C1 segment of cervical spinal cord (tissue), 14 donors: ENCODE data around the gene PDE4D.

Experiments used
- DNase-seq, 14 donors: peaks; one replicate each; lab custom pipeline; 2025; lab: John Stamatoyannopoulos, UW

The PDE4D gene

DNA sequence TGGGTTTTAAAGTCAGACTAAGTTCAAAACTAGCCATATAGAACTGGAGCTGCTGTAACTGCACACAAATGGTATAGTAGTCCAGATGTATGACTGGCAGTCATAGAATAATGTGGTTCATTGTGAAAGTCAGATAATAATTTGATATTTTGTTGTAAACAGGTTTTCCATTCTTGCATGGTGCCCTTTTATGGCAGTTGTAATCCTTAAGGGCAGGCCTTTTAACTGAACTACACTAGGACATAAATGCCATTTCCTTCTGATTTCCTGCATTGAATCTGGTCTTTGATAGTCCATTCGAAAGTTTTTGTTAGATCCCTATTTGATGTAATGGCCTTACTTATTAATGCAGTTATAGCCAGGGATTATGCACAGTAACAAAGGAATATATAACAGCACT, 632.6 kb downstream of the PDE4D start:
- no peak for DNase-seq

GRCh38 chr5:59260200-59260599, 633.3 kb downstream of the PDE4D start:
- no peak for DNase-seq

GRCh38 chr5:59259237-59259636, 634.3 kb downstream of the PDE4D start:
- DNase-seq, result no peak

DNA sequence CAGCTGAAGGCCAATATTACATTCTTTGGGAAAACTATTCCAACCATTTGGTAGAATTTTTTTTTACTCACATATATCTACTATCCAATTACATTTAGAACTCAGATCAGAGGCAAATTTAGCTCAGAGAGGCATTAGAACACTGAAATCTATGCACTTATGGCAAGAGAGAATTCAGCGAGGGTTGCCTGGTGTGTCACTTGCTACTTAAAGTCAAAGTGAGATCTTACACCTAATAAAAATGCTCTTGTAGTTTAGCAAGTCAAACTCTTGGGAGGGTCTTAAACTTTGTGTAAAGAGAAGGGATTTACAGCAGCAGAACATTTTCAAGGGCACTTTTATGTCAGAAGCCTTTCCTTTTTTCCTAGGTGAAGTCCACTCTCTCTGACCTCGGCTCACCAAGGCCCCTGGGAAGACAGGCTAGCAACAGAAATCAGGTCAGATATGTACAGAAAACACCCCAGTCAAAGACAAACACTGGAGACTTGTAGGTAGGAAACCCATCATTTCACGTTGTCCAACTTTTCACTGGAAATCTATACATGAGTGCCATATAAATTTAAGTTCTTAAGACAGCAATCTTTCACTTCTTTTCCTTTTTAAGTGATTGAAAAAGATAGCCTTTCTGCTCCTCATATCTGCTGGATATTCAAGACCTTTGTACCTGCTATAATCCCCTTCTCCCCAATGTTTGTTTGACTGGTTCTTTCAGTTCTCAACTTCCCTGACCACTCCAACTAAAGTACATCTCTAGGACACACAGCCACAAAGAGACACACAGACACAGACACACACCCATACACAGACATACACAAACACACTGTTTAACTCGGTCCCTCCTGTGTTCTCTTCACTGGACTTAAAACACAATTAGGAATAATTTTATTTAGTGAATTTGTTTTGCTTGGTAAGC, 635.8 kb downstream of the PDE4D start:
- DNase-seq, result no peak

- DNase-seq, result no peak
These were observed 637.2 kb downstream of the PDE4D start for GRCh38 chr5:59256331-59256730.

DNA sequence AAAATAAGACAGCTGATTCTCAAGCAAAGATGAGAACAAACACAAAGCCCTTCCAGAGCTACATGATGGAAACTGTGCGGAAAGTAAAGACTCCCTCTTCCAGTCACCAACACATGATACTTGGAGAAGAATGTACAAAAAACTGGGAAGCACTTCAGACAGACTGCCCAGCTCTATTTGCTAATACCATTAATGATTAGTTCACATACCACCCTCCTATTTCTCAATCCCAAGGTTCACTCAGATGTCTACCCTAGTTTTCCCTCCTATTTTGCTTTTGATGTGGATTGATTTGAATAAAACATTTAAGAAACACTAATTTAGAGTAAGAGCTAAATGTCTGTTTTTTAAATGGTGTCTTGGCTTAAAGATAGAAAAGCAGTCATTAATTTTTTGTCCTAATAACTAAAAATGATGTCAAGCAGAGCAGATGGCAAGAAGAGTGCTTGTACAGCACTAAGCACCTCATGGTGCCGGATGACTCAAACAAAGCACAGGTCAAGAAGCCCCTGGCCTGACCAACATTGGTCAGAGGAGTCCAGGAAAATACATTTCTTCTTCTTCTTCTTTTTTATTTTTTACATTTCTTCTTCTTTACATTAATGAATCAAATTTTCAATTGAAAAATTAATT, 639.4 kb downstream of the PDE4D start:
- no peak for DNase-seq

- DNase-seq, result no peak
These were observed 639.9 kb downstream of the PDE4D start for GRCh38 chr5:59253625-59254024.

- no peak for DNase-seq
These were observed 641.9 kb downstream of the PDE4D start for GRCh38 chr5:59251627-59252026.

DNA sequence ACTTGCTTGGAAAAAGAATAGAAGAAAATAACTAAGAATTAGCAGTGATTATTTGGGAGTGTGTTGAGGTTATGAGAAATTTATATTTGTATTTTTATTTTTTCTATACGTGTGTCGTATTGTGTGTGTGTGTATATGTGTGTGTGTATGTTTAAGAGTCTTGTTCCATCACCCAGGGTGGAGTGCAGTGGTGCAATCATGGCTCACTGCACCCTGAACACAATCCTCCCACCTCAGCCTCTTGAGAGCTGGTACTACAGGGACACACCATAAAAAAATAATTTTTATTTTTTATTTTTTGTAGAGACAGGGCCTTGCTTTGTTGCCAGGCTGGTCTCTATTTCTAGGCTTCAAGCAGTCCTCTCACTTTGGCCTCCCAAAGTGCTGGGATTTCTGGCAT, 643.8 kb downstream of the PDE4D start:
- no peak for DNase-seq

GRCh38 chr5:59249160-59249559, 644.4 kb downstream of the PDE4D start:
- no peak for DNase-seq

- DNase-seq, result no peak
These were observed 646.6 kb downstream of the PDE4D start for GRCh38 chr5:59246882-59247281.

DNA sequence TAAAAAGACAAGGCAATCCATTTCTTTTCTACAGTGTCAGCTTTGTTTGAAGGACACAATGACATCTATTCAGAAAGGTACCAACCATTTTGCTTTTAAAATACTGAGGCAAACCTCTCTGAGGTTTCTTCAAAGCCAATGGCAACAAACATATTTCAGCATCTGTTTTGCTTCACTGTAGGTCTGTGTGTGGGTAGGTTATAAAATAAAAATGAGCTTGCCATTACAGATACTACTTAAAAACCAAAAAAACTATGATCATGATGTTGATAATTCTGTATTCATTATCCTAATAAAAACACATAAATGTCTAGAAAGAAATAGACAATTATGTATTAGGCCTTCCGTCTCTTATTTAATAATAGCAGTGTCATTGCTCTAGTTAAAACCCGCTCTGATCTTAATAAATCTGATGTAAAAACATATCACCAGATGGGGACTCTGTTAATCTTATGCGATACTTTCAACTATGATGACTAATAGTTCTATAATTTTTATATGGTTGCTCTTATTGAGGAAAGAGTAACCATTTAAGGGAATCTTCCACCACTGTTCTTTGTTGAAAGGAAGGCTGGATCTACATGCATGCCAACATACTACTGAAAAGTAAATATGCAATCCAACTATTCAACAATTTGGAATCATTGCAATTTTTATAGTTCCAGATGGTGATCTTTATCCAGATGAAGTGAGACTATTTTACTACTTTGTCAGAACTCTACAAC, 647.2 kb downstream of the PDE4D start:
- no peak for DNase-seq

DNA sequence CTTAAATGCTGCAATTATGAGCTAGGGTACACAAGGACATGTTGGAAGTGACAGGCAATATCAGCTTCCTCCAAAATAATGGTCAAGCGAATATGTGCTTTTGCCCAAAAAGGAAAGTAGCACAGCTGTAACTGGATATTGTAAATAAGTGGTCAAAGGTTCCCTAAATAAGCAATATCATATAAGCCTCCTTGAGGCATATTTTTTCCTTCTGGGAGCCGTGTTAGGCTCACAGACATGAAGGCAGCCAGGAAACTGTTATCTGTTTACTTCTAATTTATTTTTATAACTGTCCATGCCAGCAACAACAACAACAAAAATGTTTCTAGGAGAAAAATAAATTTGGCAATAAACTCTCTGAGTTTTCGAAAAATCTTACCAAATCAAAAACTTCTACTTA, 648.3 kb downstream of the PDE4D start:
- DNase-seq, result no peak

GRCh38 chr5:59241552-59241951, 652.0 kb downstream of the PDE4D start:
- no peak for DNase-seq

GRCh38 chr5:59241119-59241518, 652.4 kb downstream of the PDE4D start:
- DNase-seq, result peak in 2 of 14 donors; percentile 5 to 8

DNA sequence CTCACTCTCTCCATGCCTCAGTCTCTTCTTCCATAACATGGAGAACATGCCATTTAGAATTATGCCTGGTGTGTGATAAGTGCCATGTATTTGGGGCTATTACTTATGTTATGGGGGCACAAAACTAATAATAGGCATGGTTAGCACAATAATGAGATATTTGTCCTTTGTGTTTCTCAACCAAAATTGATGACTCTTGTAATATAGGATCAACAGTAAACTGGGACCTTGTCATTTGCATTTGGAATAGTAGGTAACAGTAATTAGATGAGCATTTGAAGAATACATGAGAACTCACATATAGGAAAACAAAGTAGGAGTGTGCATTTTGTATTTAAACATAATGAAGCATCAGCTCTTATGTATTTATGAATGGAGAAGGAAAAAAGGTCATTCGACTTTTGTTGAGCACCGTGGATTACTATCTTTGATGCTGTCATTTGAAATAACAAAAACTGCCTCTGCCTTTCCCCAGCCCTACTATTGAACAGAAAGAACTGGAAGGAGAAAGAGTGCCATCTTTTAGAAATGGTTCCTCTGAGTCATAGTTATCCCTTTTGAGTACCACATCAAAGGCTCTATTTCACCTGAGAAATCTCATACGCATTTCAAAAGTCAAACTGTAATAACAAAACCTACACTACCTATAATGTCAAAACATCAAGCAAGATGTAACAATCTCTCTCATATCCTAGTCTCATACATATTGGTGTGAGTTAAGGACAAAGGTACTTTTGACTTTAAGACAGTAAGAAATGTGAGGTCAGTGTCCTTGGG, 655.2 kb downstream of the PDE4D start:
- no peak for DNase-seq

DNA sequence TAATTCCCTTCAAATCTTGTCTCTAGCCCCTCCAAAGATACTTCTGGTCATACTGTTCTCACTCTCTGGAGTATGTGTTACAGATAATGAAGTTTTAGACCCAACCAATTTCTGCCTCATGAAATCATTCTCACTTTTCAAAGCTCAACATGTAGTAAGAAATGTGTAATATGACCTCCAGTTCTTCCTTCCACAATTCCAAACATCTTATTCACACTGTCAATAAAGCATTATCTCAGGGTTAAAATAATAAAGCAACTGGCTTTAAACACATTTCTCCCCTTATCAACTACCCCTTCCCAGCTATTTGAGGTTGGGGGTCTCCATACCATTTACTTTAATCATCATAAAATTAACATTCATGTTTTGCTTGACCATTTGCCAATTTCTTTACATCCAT, 656.5 kb downstream of the PDE4D start:
- DNase-seq, result no peak

DNA sequence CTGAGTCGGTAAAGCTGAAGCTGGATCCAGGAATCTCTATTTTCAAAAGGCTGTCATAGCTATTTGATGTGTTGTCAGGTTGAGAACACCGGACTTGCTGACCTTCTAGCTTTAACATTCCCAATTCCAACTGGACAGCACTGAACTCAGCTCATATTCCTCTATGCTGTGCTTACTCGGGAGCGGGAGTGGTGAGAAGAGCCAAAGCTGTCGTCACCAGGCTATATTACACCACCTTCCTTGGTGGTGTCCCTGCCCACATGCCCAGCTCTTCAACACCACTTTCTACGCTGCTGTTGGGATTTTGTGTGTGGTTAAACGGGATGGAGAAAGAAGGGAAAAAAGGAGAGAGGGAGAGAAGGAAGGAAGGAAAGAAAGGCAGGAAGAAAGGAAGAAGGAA, 657.1 kb downstream of the PDE4D start:
- no peak for DNase-seq

GRCh38 chr5:59234236-59234635, 659.3 kb downstream of the PDE4D start:
- DNase-seq, result no peak

DNA sequence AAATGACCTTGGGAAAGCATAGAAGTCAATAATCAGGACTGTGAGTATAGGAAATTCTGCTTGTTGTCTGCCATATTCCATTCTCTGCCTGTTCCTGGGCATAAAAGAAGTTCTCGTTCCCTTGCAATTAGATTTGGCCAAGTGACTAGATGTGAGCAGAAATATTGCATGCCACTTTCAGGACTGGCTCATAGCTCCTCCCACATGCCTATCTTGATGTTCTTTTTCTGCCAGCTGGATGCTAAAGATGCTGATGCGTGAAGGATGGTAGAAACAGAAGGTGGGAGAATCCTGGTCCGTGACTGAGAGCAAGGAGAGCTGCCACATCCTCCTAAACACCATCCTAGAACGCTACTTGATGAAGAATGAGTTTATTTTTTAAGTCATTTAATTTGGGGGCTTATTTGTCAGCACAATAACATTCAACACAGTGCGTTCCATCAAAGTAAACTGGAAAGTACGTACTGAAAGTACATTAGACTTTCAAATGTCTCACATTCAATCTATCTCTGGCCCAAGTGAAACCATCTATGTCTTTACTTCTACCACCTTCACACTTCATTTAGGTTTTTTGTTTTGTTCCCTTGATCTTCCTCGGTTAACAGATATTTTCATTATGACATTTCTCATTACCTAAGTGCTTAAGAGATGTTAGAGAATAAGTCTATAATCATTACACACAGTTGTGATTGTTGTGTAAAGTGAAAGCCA, 662.1 kb downstream of the PDE4D start:
- no peak for DNase-seq
